Transverse colon (tissue), 3 donors: Measurements from ENCODE around the gene CCL1.

ENCODE experiments used
- EP300 ChIP-seq: sonication (generic); formaldehyde crosslinking; IDR thresholded peaks from one replicate; pipeline ENCODE4 v1.6.1; 2017; ENCODE audit warnings: antibody characterized with exemption, low read depth
- POLR2A ChIP-seq: fragments of 450-650 bp; IDR thresholded peaks from one replicate; pipeline ENCODE4 v1.6.1; 2016; ENCODE audit warnings: antibody characterized with exemption, mild to moderate bottlenecking, moderate library complexity
- TF ChIP-seq, protein P1 (sequence below), 5 experiments: fragments of 200-600 bp in 3 of 5; fragments of 450-650 bp in 2 of 5; sonication (generic) in 3 of 5; IDR thresholded peaks; 1 replicate in 2 of 5; 2 replicates in 3 of 5; pipeline ENCODE4 v1.5.1; 2016 to 2017; ENCODE audit warnings: antibody characterized with exemption in 5 of 5, inconsistent platforms in 3 of 5, mild to moderate bottlenecking in 2 of 5, moderate library complexity in 1 of 5

DNA sequence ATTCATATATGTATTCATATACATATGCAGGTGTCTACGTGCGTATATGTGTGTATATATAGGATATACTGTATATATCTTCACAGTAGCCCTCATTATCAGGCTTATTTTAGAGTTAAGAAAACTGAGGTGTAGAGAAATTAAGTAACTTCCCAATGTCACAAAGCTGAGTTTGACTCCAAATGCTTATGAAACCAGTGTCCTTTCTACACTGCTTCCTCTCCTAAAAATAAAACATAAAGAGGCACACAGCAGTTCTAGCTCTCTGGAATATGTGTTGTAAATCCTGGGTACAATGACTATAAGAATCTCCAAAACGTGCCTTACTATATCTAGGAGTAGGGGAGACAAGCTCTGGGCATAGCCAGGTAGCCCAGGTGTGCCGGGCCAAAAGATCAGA lies 40.0 kb upstream of the CCL1 start:
- TF ChIP-seq POLR2A (no peak), EP300 (no peak)
- TF ChIP-seq, protein P1, sequence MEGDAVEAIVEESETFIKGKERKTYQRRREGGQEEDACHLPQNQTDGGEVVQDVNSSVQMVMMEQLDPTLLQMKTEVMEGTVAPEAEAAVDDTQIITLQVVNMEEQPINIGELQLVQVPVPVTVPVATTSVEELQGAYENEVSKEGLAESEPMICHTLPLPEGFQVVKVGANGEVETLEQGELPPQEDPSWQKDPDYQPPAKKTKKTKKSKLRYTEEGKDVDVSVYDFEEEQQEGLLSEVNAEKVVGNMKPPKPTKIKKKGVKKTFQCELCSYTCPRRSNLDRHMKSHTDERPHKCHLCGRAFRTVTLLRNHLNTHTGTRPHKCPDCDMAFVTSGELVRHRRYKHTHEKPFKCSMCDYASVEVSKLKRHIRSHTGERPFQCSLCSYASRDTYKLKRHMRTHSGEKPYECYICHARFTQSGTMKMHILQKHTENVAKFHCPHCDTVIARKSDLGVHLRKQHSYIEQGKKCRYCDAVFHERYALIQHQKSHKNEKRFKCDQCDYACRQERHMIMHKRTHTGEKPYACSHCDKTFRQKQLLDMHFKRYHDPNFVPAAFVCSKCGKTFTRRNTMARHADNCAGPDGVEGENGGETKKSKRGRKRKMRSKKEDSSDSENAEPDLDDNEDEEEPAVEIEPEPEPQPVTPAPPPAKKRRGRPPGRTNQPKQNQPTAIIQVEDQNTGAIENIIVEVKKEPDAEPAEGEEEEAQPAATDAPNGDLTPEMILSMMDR (IDR thresholded peaks at IDR 0.05): no peak
